Esophagus muscularis mucosa (tissue), 4 donors: ENCODE results near the gene AIF1L.

ENCODE experiments used
- EP300 ChIP-seq: sonication (generic); formaldehyde crosslinking; IDR thresholded peaks from one replicate; pipeline ENCODE4 v1.6.1; 2017; ENCODE audit warnings: antibody characterized with exemption
- POLR2A ChIP-seq: fragments of 450-650 bp; IDR thresholded peaks from one replicate; pipeline ENCODE4 v1.6.1; 2017; ENCODE audit warnings: antibody characterized with exemption, moderate library complexity, mild to moderate bottlenecking, low read depth
- POLR2AphosphoS5 ChIP-seq, 2 donors: sonication (generic); formaldehyde crosslinking; IDR thresholded peaks; one replicate each; pipeline ENCODE4 v1.6.1; 2017; ENCODE audit warnings: antibody characterized with exemption in 2 of 2
- TF ChIP-seq, protein P1 (sequence below), 3 experiments: fragments of 200-600 bp in 2 of 3; fragments of 450-650 bp in 1 of 3; sonication (generic) in 2 of 3; IDR thresholded peaks; one replicate each; pipeline ENCODE4 v1.5.1; 2017 to 2019; ENCODE audit warnings: antibody characterized with exemption in 3 of 3, mild to moderate bottlenecking in 2 of 3, moderate library complexity in 1 of 3

DNA sequence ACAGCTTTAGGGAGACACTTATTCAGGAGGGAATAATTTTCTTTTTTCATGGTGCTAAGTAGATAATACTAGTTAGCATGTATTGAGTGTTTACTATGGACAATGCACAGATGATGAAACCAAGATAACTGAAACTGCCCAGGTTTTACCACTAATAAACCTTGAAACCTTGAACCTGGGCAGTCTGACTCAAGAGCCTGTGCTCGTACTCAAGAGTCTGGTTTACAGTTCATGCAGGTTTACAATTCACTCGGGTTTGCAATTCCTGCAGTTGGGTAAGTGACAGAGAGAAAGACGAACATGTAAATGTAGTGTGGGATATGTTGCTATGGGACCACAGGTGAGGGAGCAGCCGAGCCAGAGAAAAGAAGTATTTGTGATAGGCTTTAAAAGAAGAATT lies 57.3 kb downstream of the AIF1L start:
- TF ChIP-seq POLR2A = no peak
- TF ChIP-seq, protein P1, sequence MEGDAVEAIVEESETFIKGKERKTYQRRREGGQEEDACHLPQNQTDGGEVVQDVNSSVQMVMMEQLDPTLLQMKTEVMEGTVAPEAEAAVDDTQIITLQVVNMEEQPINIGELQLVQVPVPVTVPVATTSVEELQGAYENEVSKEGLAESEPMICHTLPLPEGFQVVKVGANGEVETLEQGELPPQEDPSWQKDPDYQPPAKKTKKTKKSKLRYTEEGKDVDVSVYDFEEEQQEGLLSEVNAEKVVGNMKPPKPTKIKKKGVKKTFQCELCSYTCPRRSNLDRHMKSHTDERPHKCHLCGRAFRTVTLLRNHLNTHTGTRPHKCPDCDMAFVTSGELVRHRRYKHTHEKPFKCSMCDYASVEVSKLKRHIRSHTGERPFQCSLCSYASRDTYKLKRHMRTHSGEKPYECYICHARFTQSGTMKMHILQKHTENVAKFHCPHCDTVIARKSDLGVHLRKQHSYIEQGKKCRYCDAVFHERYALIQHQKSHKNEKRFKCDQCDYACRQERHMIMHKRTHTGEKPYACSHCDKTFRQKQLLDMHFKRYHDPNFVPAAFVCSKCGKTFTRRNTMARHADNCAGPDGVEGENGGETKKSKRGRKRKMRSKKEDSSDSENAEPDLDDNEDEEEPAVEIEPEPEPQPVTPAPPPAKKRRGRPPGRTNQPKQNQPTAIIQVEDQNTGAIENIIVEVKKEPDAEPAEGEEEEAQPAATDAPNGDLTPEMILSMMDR (IDR thresholded peaks at IDR 0.05) = no peak
- no peak for TF ChIP-seq EP300
- TF ChIP-seq POLR2AphosphoS5 (IDR thresholded peaks at IDR 0.05) = no peak
